Activated CD8-positive, alpha-beta memory T cell treated with anti-CD3 and anti-CD28 coated beads, Interleukin-2, amount 50 U/mL, for 1 hour (primary cell): ENCODE data around the gene ADAMTS9.

Source experiments
- DNase-seq: peaks from one replicate; pipeline ENCODE4 v3.0.0-alpha.2; 2020; ENCODE audit errors: extremely low read depth

The ADAMTS9 gene

DNA sequence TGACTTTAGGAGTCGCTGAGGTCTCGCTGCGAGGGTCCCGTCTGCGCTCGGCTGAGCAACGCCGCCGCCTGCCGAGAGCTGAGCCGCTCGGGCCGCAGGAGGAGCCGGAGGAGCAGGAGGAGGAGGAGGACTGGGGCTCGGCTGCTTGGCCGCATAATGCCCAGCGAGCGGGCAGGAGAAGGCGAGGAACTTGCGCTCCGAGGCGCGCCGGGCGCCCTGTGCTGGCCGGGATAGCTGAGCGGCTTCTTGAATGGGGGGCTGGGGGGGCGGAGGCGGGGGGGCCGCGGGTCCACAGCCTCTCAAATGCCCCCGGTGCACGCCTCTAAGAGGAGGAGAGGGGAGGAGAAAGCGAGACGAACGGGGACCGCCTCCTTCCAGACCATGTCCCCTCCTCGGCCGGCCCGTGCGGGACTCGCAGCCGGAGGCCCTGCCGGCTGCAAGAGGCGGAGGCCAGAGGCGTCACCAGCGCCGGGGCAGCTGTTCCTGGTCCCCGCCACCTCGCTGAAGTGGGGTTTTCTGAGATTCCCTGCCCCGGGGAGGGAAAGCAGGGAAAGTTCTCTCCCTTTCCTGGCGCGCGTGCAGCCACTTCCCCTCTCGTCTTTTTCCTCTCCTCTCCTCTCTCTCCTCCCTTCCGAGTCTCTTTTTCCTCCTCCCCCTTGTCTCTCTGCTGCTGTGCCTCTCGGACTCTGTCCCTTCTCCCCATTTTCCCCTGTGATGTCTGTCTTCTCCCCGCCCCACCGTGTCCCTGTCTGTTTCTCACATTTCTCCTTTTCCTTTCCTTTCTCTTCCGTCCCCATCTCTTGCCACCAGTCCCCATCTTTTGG lies at the start of gene ADAMTS9:
TSS of gene ADAMTS9 (minus strand) at position 220 of the 824 bp plus-strand sequence. CDS start 343 bp downstream, outside the sequence.
- DNase-seq, result no peak

GRCh38 chr3:64732576-64732975 lies 44.8 kb upstream of the ADAMTS9 start:
- DNase-seq, result no peak

GRCh38 chr3:64730681-64731080 lies 42.9 kb upstream of the ADAMTS9 start:
- DNase-seq, result no peak

DNA sequence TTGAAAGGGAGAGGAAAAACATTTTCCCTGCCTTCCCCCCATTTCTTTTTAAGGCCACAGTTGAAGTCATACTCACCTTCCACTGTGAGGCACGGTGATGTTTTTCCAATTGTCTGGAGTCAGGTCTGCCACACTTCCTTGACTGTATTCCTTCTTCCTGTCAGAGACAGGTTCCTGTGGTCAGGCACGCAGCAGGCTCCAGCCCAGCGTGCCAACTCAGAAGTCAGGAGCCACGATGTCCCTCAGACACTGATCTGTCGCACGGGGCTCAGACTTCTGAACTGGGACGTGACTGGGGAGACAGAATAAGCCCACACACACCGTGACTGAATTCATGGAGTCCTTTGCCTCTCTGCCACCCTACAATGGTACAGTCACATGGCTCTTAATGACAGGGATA lies 41.2 kb upstream of the ADAMTS9 start:
- no peak for DNase-seq

GRCh38 chr3:64728428-64728827 lies 40.6 kb upstream of the ADAMTS9 start:
- no peak for DNase-seq

GRCh38 chr3:64726414-64727090 lies 38.8 kb upstream of the ADAMTS9 start:
- no peak for DNase-seq

- DNase-seq, result no peak
These were observed 31.2 kb upstream of the ADAMTS9 start for GRCh38 chr3:64718976-64719375.

DNA sequence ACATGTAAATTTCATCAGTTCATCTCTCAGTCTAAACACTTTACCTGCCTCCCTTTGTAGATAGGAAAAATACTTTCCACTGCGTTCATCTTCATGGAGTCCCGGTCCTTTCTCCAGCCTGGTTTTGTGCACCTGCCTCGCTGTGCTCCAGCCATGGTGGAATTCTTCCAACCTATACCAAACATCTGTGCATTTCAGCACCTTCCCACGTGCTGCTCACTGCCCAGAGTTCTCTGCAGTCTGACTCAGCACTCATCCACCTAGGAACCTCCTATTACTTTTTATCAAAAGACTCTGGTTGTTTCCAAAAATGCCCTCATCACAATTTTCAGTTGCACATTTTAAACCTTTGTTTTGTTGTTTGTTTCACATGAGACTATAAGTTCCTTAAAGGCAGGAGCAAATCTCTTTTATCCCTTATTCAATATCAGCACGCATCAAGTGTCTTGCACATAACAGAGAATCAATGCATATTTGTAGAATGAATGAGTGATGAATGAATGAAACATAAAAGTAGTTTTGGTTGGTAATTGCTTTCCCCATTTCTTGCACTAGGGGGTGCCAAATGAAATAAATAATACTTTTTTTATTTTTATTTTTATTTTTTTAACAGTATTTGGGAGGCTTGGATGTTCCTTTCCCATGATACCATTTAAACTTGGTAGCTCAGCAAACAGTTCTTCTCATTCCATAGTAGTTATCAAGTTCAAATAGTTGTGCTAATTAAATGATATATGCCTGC lies 30.2 kb upstream of the ADAMTS9 start:
- no peak for DNase-seq

DNA sequence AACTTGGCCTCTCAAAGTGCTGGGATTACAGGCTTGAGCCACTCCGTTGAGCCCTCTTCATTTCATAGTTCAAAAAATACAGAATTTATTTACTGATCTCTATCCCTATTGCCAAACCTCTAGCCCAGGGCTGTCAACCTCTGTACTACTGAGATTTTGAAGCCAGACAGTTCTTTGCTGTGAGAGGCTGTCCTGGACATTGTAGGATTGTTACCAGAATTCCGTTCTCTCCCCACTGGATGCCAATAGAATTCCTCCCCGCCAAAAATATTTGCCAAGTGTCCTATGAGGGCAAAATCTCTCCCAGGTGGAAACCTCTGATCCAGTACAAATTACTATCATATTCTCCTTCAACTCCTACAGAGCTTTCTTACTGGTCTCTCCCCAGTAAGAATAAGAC lies 29.6 kb upstream of the ADAMTS9 start:
- no peak for DNase-seq

GRCh38 chr3:64716110-64716710 lies 28.4 kb upstream of the ADAMTS9 start:
- no peak for DNase-seq

DNA sequence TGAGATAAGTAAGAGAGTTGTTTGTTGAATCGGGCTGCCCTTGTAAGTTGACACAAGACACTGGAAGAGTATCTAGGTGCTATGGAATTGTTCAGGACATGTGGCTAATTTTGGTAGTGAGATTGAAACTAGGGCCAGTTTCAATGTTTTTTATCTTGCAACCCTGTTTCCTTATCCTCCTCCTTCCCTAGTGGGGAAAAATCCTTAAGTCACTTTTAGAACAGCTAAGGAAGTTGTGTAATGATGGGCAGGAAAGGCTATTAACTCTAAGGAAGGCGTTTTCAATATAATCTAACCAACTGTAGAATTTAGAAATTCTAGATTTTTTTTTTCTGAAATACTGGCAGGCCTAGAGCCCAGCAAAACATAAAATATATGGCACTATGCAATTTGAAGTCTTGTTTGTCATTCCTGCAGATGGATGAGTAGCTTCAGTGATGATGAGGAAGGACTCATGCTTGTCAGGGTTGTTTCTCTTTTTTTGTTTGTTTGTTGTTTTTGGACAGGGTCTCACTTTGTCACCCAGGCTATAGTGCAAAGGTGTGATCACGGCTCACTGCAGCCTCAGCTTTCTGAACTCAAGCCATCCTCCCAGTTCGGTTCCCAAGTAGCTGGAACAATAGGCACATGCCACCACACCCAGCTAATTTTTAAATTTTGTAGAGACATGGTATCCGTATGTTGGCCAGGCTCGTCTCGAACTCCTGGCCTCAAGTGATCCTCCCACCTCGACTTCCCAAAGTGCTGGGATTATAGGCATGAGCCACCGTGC lies 27.6 kb upstream of the ADAMTS9 start:
- no peak for DNase-seq

GRCh38 chr3:64708456-64708855 lies 20.7 kb upstream of the ADAMTS9 start:
- no peak for DNase-seq

DNA sequence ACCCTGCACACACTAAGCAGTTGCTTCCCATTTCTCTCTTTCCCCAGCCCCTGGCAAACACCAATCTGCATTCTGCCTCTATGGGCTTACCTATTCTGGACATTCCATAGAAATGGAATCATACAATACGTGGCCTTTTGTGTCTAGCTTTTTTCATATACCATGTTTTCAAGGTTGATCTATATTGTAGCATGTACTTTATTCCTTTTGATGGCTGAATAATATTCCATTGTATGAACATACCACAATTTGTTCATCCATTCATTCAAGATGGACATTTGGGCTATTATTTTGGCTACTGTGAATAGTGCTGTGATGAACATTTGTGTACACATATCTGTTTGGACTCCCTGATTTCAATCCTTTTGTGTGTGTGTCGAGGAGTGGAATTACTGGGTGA lies 18.1 kb upstream of the ADAMTS9 start:
- DNase-seq, result no peak

DNA sequence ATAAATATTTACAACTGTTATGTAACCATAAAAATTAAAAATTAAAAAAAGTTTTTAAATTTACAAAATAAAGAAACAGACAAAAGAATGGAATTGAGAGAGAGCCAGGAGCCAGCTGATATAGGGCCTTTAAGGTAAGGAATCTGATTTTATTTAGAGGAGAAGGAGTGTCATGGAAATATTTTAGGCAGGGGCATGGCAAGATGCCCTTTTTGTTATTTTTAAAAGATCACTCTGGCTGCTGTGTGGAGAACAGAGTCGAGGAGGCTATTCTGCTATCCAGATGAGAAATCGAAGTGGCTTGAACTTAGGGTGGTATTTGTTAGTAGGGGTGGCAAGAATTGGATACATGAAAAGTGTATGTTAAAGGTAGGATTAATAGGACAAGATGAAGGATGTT lies 9.1 kb upstream of the ADAMTS9 start:
- DNase-seq, result no peak

GRCh38 chr3:64694114-64694513 lies 6.3 kb upstream of the ADAMTS9 start:
- DNase-seq, result no peak

DNA sequence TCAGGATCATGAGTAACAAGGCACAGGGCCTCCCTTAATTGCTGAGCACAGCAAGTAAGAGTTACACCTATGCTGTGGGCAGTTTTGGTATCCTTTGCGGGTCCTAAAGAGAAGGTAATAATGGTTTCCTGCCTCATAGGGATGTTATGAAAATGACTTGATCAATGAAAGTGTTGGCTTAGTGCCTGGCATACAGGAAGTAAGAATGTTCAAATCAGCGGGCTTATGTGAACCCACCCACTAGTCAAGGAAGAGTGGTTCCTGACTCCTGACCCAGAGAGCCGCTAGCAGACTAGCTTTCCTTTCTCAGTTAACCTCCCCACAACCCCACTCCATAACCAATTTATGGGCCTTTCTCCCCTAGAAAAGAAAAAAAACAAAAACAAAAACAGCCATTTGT lies 5.2 kb upstream of the ADAMTS9 start:
- DNase-seq, result no peak

DNA sequence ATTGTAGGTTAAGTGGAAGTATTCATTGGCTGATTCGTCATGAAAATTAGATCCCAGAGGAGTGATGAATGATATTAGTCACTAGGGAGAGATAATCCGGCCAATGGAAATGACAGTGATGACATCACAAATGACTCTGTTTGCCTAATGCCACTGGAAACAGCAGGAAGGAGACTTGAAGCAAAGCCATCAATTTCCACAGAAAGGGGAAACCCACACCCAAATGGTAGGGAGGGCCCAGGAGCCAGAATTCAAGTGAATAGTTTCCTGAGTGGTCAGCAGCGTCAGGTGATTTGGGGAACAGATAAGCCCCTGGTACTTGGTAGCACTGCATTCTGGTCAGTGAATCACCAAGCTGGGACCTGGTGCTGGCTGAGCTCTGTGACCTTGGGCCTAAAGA lies 3.3 kb upstream of the ADAMTS9 start:
- DNase-seq, result no peak

DNA sequence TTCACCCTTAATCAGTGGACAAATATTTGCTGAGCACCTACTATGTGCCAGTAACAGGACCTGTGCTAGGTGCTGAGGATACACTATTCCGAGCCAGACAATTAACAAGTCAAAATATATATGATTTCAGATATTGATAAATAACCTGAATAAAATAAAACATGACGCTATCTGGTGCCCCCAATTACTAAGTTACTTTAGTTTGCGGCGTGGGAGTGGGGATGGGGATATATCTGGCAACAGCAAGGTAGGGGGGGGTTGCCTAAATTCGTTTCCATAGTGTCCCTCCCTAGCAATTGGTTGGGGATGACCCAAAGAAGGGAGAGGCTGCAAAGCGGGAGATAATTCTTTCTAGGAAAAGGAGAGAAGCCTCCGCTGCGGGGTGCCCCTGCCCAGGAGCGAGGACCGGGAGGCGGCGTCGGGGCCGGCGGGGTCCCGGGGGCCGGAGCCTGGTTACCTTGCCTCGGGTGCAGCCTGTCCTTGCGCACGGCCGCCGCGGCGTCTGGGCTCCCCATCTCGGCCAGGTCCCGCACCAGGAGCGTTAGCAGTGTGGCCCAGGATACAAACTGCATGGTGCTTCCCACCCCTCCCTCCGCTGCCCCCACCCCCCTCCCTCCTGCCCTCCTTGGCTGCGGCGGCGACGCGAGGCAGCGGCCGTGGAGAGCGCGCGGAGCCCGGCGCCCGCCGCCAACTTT lies 567 bp downstream of the ADAMTS9 start:
- no peak for DNase-seq

- no peak for DNase-seq
These were observed 1.3 kb downstream of the ADAMTS9 start for GRCh38 chr3:64686446-64686908.

DNA sequence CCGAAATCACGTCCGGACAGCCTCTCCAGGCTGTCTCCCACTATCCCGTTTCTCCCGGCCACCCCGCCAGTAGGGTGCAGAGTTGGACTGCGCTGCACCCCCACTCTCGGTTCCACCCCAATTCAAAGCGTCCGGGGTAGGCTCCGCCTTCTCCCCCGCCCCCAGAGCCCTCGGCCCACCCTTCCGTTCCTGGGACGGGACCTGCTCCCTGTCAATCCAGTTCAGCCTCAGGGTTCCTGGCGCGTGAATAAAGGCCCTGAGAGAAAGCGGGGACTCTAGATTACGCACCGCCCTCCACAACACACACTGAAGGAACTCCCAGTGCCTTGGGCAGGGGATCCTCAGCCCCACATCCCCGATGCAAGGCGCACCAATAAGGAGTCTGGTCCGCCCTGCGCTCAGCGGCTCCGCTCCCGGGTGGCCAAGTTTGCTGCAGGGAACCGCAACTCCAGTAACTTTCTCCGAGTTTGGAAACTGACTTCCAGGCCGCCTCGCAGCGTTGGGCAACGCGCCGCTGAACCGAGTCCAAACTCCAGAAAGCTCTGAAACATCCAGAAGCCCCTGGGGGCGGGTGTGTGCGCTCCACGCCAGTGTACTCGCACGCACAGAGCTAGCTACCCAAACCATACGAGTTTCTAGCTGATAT lies 1.9 kb downstream of the ADAMTS9 start:
- DNase-seq, result no peak
